Nephron (organoid): ENCODE results near the gene SIPA1L3.

Source experiments
- H3K27ac Mint-ChIP-seq, 3 experiments: 2 replicates each; pipeline ENCODE4 v1.8.0; 2020; ENCODE audit warnings: mixed read lengths in 3 of 3, mild to moderate bottlenecking in 2 of 3, moderate library complexity in 1 of 3
- H3K27me3 Mint-ChIP-seq: 2 replicates; pipeline ENCODE4 v1.8.0; 2021; ENCODE audit warnings: low read depth, mild to moderate bottlenecking, moderate library complexity, mixed read lengths
- H3K36me3 Mint-ChIP-seq: 2 replicates; pipeline ENCODE4 v1.8.0; 2020; ENCODE audit warnings: low read depth, mixed read lengths
- H3K4me1 Mint-ChIP-seq: 2 replicates; pipeline ENCODE4 v1.8.0; 2020; ENCODE audit warnings: mixed read lengths
- H3K4me3 Mint-ChIP-seq, 3 experiments: 2 replicates each; pipeline ENCODE4 v1.8.0; 2020; ENCODE audit warnings: mild to moderate bottlenecking in 3 of 3, mixed read lengths in 3 of 3, moderate library complexity in 2 of 3
- H3K9me3 Mint-ChIP-seq: 2 replicates; pipeline ENCODE4 v1.8.0; 2020; ENCODE audit warnings: mixed read lengths
- TF ChIP-seq, protein P1 (sequence below), 3 experiments: fragments of 200-600 bp; sonication (generic); IDR thresholded peaks; one replicate each; pipeline ENCODE4 v1.5.0; 2021; ENCODE audit warnings: antibody characterized with exemption in 3 of 3; ENCODE audit not compliant: unreplicated experiment in 3 of 3

SIPA1L3 gene

DNA sequence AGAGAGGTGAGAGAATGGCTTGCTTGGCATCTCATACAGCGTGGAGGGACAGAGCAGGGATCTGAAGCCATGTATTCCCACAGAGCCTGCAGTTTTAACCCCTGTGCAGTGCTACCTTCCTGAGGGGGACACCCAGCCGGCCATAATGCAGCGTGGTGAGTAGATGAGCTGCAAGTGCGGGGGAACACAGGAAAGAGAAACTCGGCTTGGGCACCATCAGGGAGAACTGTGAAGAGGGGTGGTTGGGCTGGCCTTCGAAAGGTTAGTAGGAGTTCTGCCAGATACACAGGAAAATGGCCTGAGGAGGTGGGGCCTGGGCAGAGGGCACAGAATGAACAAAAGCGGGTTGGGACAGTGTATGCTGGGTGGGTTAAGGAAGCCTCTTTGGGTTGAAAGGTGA, 88.3 kb downstream of the SIPA1L3 start:
- Mint-ChIP-seq H3K27me3 (no peaks in the 10 kb centered on the region), H3K9me3 (no peaks in the 10 kb centered on the region), H3K36me3 (peaks cover 4% of the 10 kb centered on the region), H3K27ac (no peak overlapping the region), H3K4me1 (peaks cover 9% of the 10 kb centered on the region), H3K4me3 (no peak overlapping the region)
- TF ChIP-seq, protein P1, sequence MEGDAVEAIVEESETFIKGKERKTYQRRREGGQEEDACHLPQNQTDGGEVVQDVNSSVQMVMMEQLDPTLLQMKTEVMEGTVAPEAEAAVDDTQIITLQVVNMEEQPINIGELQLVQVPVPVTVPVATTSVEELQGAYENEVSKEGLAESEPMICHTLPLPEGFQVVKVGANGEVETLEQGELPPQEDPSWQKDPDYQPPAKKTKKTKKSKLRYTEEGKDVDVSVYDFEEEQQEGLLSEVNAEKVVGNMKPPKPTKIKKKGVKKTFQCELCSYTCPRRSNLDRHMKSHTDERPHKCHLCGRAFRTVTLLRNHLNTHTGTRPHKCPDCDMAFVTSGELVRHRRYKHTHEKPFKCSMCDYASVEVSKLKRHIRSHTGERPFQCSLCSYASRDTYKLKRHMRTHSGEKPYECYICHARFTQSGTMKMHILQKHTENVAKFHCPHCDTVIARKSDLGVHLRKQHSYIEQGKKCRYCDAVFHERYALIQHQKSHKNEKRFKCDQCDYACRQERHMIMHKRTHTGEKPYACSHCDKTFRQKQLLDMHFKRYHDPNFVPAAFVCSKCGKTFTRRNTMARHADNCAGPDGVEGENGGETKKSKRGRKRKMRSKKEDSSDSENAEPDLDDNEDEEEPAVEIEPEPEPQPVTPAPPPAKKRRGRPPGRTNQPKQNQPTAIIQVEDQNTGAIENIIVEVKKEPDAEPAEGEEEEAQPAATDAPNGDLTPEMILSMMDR (IDR thresholded peaks at IDR 0.05; ENCODE audit: unreplicated experiment in 3 of 3), result no peak

DNA sequence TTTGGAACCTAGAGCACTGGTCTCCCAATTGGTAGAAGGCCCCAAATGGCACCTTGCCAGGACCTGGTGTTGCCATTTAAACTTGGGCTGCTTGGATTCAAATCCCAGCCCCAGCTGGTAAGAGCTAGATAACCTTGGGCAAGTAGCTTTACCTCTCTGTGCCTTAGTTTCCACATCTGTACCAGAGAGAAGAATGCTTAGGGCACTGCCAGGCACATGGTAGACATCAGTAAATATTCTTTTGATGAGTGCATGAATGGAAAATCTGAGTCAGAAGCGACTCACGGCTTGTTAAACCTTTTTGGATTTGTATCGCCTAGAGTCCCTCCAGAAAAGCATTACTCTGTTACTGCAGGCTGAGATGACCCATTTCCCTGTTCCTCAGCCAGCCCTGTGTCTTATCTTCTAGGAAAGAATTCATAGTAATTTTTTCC, 90.9 kb downstream of the SIPA1L3 start:
- TF ChIP-seq, protein P1 (IDR thresholded peaks at IDR 0.05; ENCODE audit: unreplicated experiment in 3 of 3), result no peak
- no peaks in the 10 kb centered on the region for H3K9me3 Mint-ChIP-seq
- H3K36me3 Mint-ChIP-seq, result peaks cover 4% of the 10 kb centered on the region
- peaks cover 9% of the 10 kb centered on the region for H3K4me1 Mint-ChIP-seq
- no peaks in the 10 kb centered on the region for H3K27me3 Mint-ChIP-seq
- no peak overlapping the region for H3K27ac Mint-ChIP-seq
- H3K4me3 Mint-ChIP-seq, result no peak overlapping the region

DNA sequence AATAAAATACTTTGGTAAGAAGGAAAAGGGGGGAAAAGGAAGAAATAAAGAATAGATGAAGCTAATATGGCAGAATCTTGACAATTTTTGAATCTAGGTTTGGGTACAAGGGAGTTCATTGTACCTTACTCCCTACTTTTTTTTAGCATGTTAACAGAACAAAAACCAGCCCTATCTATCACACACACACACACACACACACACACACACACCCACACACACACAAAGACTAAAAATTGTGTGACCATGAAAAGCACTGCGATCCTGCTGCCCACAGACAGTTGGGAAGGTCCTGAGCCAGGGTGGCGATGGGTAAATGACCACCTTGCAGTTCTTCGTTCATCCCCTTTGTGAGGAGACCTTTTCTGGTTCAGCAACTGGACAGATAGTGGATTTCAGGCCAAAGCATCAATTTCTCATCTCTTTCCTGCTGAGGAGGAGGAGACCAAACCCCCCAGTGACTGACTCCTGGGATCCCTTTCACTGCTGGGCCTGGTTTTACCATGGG, 91.8 kb downstream of the SIPA1L3 start:
- H3K9me3 Mint-ChIP-seq, result no peaks in the 10 kb centered on the region
- TF ChIP-seq, protein P1 (IDR thresholded peaks at IDR 0.05; ENCODE audit: unreplicated experiment in 3 of 3), result no peak
- H3K27ac Mint-ChIP-seq, result peak overlapping the region; percentile 64 to 80 (median 65)
- H3K27me3 Mint-ChIP-seq, result no peaks in the 10 kb centered on the region
- H3K36me3 Mint-ChIP-seq, result peaks cover 4% of the 10 kb centered on the region
- no peak overlapping the region for H3K4me3 Mint-ChIP-seq
- peaks cover 9% of the 10 kb centered on the region for H3K4me1 Mint-ChIP-seq

DNA sequence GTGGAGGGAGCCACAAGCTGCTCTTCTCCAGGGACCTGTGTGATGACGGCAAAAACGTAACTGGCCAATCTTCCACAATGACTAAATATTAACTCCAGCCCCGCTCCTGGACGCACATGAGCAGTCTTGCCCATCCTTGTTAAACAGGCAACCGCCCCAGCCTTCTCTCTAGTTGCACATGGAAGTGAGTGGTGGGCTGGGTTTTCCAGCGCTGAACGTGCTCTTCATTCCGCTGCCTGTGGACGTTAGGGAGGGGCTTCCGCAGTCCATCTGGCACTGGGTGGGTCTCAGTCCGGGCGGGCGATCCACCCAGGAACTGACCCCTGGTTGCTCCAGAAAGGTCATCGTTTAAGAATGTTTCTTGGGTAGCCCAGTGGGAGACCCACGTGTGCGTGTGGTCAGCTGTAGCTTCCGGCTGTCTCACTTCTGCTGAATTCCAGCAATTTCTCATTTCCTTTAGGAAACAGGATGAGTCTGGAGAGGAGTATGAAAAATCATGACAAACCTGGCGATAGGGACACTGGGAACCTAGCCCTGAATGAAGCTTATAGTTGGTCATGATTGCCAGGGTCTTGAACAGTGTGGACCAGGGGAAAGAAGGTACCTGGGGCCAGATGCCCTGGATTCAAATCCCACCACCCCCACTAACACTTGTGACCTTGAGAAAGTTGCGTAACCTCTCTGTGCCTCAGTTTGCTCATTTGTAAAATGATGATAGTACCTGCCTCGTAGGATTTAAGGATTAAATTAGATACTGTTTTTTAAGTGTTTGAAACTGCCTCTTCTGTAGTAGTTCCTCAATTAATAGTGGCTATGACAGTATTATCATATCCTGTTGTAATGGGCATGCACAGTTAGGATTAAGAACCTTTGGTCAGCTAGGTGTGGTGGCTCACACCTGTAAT, 92.6 kb downstream of the SIPA1L3 start:
- no peaks in the 10 kb centered on the region for H3K36me3 Mint-ChIP-seq
- H3K27me3 Mint-ChIP-seq, result no peaks in the 10 kb centered on the region
- H3K27ac Mint-ChIP-seq, result peak overlapping the region; percentile 64 to 80 (median 65)
- H3K4me3 Mint-ChIP-seq, result peak overlapping the region in 1 of 3 experiments; percentile 24
- TF ChIP-seq, protein P1 (IDR thresholded peaks at IDR 0.05; ENCODE audit: unreplicated experiment in 3 of 3), result no peak
- no peaks in the 10 kb centered on the region for H3K9me3 Mint-ChIP-seq
- peaks cover 9% of the 10 kb centered on the region for H3K4me1 Mint-ChIP-seq

DNA sequence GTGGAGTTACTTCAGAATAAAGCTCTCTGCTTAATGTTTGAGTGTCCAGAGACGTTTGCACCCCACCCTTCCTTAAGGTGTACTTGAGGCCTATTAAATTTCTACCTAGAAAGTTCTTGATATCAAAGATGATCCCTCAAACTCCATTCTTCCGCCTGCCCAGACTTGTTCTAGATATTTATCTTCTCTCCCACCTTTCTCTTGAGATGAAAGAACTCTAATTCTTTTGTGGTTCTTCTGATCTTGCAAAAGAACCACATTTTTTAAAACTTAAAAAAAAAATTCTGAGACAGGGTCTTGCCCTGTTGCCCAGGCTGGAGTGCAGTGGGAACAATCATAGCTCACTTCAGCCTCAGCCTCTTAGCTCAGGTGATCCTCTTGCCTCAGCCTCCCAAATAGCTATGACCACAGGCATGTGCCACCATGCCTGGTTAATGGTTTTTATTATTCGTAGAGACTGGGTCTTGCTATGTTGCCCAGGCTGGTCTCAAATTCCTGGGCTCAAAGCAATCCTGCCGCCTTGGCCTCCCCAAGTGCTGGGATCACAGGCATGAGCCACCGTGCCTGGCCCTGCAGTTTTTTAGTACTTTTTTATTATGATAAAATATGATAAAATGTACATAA, 94.3 kb downstream of the SIPA1L3 start:
- H3K27me3 Mint-ChIP-seq, result no peaks in the 10 kb centered on the region
- no peaks in the 10 kb centered on the region for H3K9me3 Mint-ChIP-seq
- TF ChIP-seq, protein P1 (IDR thresholded peaks at IDR 0.05; ENCODE audit: unreplicated experiment in 3 of 3), result no peak
- no peak overlapping the region for H3K27ac Mint-ChIP-seq
- peaks cover 15% of the 10 kb centered on the region for H3K4me1 Mint-ChIP-seq
- no peak overlapping the region for H3K4me3 Mint-ChIP-seq
- no peaks in the 10 kb centered on the region for H3K36me3 Mint-ChIP-seq
